ENCODE data around the gene POR. TPM values are rescaled to one million over a fixed set of nuclear protein-coding genes. Genes with fewer than 3 reads are reported as not detected.

The POR gene
- total RNA-seq, 1 donor from 2014 or later: 45.6 TPM

DNA sequence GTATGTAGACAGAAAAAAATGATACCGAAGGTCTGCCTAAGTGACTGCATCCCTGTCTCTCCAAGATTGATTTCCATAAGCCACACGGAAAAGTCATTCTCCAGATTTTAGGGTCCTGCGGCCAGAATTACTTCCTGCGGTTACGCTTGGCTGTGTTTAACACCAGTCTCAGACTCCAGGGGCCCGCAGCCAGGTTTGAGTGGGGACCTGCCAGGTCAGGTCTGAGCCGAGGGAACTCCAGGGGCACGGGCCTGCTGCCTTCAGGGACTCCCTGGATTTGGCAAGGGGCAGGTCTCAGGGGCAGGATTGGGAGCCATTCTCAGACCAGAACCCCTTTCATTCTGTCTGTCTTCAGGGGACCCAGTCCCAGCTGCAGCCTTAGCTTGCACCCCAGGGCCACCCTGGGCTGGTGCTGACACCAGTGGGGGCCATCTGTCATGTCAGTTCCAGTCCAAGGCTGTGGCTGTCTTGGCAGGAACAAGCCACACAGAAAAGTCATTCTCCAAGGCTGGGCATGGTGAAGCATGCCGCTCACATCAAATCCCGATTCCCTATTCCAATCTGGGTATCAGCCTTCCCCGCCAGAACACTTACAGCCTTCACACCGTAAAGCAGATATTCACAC, 40.5 kb downstream of the POR start:
- DNase-seq: no peak

GRCh38 chr7:75957021-75957736, 42.2 kb downstream of the POR start:
- DNase-seq: no peak

GRCh38 chr7:75958802-75959543, 44.0 kb downstream of the POR start:
- no peak for DNase-seq

DNA sequence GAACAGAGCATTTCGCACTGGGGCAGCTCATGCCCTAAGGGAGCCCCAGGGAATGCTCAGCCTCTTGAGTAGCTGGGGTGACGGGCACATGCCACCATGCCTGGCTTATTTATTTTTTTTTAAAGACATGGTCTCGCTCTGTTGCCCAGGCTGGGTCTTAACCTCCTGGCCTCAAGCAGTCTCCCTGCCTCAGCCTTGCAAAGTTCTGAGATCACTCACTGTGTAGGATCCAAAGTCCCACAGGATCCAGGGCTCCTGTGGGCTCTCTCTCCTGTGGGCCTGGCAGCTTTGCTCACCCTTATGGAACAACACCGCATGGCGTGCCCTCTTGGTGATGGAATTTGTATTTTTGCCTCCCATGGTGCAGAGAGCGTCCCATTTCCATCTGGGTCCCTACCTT, 45.4 kb downstream of the POR start:
- DNase-seq: no peak

DNA sequence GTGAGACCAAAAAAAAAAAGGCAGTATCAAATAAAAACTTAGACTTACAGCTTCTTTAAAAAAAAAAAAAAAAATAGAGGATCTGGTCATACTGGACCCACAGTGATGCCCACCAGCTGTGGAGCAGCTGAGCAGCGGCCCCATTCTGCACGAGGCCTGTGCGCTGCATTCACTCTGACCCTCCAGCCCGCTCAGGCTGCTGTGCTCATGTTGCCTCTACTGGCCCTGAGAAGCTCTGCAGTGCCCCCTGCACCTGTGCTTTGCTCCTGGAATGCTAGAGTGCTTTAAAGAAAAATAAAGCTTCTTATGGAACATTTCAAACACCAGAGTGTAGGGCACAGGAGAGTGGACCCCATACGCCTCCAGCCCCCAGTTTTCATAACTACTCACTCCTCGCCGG, 46.3 kb downstream of the POR start:
- DNase-seq: no peak

GRCh38 chr7:75962607-75963380, 47.8 kb downstream of the POR start:
- peak; percentile 51 for DNase-seq

- DNase-seq: peak; percentile 13
Observed at GRCh38 chr7:75963381-75963995, 48.5 kb downstream of the POR start.

DNA sequence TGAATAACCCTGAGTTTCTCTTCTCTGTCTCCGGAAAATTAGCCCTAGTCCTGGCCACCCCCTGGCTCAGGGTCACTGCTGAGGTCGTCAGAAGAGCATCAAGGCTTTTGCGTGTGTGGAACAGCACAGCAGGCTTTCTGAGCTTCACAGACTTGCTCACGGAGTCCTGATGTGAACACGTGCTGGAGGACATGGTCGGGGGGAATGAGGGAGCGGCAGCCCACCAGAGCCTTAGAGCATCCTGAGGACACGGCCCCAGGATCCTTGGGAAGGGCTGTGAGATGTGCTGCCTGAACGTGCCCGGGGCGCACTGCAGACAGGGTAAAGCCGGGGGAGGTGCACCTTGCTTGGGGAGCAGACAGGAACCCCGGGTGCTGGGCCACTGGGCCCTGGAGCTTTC, 50.7 kb downstream of the POR start:
- no peak for DNase-seq

DNA sequence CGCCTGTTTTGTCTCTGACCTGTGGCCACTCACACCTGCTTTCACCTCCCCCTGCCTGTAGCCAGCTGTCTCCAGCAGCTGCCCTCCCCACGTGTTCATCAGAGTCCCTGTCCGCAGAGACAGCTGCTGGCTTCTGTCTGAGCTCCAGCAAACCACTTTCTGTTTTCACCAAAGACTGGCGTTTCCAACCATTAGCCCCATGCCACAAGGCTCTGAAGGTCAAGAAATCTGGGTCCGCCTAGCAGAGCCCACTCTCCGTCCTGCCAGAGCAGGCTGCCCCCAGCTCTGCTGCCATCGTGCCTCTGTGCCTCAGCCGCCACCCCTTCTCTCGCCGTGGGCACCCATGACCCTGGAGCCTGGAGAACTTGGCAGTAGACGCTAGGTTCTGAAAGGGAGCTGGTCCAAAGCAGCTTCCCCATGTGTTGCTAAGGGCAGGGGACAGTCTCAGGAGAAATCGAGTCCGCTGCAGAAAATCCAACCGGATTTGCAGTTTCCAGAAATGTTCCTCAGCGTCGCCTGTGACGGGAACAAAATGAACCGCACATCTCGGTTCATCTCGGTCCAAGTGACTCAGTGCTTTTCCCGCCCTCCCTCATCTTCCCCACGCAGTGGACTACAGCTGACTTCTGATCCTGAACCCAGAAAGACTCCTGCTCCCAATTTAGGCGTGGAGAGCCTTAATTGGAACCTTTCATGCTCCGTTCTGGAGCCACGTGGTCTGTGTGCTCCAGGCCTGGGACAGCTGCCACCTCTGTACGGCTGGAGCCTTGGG, 51.4 kb downstream of the POR start:
- DNase-seq: peak; percentile 64

- no peak for DNase-seq
Observed at GRCh38 chr7:75967055-75967454, 52.1 kb downstream of the POR start.

DNA sequence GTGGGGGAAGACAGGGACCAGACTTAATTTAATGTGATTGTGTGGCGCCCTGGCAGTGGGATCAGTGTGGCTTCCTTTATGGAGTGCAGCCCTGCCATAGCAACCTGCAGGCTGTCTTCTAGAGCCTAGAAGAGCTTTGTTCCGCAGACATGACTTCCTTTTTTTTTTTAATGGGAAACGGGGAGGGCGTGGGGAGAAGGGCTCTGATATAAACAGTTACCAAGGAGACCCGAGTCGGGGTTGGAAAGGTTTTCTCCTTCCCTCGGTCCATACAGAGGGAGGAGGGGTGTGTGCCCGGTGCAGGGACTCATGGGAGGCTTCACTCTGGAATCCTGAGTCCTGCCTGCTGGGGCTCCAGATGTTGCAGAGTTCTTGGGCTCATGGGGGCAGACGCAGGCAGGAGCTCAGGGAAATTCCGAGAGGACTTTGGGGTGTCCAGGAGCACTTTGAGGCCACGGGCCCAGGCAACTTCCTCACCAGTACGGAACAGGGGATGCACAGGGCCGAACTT, 52.6 kb downstream of the POR start:
- DNase-seq: peak; percentile 55

DNA sequence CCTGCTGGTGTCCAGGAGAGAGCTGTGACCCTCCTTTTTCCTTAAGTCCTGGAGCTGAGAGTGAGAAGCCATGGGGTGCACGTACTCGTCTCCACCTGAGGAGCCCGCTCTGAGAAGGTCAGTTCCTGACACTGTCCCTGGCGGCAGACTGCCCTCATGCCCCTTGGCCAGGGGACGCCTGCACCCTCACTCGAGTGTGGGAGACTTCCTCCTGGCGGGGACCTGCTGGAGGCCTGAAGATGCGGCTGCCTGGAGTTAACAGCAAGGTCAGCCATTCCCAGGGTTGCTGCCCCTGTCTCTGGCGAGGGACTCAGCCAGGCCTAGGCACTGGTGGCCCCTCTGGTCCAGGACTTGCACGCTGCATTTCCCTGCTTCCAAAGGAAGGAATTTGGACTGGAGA, 53.1 kb downstream of the POR start:
- no peak for DNase-seq

DNA sequence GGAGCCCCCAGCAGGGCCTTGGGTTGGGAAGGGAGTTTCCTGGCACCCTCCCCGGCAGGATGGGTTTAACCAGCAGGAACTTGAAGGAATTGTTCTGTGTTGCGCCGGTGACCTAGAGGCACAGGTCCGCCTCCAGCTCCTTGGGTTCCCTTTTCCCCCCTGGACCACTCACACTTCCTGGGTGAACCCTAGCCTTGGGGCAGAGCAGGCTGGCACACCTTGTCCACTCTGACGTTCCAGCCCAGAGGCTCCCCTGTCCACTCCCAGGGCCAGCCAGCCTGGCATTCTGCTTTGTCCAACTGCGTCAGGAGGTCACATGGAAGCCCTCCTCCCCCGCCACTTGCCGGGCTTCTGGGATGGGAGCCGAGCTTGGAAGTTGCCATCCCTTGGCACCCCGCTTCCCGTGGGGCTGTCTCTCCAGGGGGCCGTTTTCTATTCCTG, 53.6 kb downstream of the POR start:
- DNase-seq: no peak

DNA sequence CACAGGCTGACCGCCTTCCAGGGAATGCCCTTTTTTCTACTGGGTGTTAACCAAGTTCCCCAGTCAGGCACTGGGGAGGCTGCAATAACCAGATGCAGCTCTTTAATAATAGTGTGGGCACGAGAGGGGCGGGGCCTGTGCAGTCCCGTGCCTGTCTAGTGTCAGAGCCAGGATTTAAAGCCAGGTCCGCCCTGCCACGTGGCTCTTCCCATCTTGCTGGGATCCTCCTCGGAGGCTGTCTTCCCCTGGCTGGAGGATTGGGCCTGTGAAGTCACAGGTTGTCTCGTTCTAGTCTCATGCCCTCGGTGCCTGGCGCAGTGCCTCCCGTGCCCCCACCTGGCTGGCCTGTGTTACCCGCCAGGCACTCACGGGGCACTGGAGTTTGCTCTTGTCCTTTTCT, 54.2 kb downstream of the POR start:
- DNase-seq: no peak

DNA sequence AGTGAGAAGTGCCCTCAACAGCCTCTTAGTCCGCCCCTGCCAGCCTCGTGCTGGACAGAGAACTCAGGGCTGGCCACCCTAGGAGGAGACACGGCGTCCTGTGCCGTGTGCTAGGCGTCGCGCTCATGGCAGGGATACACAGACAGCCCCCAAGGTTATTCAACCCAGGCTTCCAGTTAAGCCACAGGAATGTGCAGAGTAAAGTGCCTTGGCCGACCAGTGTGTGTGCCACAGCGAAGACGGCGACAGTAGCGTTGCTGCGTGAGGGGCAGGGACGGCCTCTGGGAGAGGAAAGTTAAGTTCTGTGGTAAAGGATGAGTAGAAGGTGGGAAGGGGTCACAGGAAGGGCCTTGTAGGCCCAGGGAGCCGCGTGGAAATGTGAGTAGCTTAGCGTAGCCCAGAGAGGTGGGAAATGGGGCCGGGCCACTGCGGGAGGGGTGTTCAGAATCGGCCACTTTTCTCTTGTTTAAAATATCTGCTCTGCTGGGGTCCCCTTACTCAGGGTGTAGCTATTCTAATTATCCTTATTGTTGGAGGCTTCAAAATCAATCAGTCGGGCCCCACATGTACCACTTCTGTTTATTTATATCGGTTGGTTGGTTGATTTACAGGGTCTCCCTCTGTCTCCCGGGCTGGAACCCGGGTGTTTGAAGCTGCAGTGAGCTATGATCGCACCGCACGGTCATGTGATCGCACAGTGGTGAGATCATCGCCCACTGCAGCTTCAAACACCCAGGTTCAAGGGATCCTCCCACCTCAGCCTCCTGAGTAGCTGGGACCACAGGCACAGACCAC, 54.9 kb downstream of the POR start:
- no peak for DNase-seq

DNA sequence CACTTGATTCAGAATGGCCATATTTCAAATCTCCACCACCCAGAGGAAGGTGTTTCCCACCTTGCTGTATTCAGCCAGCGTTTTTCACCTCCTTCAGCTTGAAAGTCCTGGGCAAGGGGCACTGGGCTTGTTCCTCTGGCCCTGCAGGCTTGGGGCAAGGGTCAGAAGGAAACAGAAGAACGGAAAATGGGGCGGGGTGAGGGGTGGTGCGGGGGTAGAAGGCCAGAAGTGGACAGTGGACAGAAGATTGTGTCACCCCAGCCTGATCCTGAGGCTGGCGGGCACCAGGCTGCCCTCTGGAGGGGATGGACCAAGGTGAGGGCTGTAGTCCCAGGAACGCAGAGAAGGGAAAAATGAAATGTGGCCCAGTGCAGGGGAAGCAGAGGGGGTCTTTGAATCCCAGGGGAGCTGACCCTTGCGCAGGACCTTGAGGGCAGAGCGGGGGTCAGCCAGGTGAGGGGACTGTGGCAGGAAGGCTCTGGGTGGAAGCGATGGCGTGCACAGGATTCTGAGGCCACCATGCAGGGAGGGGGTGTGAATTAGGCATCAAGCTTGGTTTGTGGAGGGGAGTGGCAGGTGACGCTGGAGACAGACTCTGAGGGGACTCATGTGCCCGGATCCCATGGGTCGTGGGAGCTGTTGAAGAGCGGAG, 56.5 kb downstream of the POR start:
- no peak for DNase-seq

DNA sequence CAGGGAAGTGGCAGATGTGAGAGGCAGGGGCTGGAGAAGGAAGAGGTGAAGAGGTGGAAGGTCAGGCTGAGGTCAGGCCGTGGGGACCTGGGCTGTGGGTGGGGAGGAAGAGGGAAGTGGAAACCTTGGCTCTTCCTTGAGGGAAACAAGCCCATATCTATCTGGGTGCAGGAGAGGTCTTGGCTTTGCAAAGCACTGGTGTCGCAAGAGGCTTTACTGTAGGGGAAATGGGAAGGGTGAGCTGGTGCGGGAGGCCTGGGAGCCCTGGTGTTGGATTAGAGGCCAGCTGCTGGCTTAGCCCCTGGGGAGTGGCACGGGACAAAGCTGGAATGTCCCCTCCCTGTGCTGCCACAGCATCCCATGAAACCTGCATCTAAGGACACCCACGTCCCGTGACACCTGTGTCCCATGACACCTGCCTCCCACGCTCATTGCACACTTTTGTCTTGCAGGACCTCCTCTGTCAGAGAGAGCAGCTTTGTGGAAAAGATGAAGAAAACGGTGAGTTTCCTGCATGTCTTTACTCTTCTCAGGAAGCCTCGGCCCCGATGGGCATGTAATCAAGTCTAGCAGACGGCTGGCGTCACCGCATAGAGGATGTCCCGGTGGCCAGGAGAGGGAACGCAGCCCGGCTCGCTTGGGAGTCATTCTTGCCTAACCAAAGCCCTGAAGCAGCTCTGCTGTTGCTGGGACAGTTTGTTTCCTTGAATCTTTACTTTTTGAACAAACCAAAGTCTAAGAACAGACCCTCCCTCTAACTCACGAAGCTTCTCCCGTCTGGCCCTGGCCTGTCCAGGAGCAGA, 57.2 kb downstream of the POR start:
- DNase-seq: no peak

- peak; percentile 85 for DNase-seq
Observed at GRCh38 chr7:75977743-75978142, 62.8 kb downstream of the POR start.

Measured in skin of body (tissue), 2 donors.